ENCODE measurements around the gene GSTA4.

The GSTA4 gene

DNA sequence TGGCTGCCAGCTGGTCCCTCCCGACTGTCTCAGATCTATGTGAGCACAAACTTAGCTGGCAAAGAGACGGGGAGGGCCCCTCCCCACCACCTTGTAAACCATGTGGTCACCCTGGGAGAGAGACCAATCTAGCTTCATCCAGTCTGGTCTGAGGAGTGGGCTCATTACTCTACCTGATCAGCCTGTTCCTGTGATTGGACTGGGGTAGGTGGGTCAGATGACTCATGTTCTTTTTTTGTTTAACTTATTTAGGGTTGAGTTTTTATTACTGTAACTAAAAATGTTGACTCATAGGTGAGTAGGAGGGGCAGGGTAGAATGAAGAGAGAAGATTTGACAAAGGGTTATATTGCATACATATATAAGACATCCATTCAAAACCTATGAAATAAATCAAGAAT is 4.7 kb downstream of the GSTA4 start:
- TF ChIP-seq, protein P1, sequence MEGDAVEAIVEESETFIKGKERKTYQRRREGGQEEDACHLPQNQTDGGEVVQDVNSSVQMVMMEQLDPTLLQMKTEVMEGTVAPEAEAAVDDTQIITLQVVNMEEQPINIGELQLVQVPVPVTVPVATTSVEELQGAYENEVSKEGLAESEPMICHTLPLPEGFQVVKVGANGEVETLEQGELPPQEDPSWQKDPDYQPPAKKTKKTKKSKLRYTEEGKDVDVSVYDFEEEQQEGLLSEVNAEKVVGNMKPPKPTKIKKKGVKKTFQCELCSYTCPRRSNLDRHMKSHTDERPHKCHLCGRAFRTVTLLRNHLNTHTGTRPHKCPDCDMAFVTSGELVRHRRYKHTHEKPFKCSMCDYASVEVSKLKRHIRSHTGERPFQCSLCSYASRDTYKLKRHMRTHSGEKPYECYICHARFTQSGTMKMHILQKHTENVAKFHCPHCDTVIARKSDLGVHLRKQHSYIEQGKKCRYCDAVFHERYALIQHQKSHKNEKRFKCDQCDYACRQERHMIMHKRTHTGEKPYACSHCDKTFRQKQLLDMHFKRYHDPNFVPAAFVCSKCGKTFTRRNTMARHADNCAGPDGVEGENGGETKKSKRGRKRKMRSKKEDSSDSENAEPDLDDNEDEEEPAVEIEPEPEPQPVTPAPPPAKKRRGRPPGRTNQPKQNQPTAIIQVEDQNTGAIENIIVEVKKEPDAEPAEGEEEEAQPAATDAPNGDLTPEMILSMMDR (IDR thresholded peaks at IDR 0.05; ENCODE audit: low read depth, low read length) = no peak
- DNase-seq (ENCODE audit: extremely low read depth, low read depth) = no peak

DNA sequence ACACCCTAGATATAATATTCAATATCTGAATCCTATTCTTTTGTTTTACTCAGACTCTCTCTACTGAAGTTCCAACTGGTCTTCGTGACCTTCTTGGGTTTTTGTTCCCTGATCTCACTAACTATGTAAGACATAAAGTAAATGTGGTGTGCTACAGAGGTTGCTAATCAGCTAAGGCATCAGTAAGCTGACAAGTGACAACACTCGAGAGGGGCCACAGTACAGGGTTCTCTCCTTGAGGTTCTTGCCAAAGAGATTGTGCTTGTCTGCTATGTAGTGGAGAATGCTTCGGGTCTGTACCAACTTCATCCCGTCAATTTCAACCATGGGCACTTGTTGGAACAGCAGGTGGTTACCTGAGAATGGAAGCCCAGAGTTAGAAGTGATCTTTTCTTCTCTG is 9.9 kb downstream of the GSTA4 start:
- DNase-seq (ENCODE audit: extremely low read depth, low read depth) = no peak
- TF ChIP-seq, protein P1 (IDR thresholded peaks at IDR 0.05; ENCODE audit: low read depth, low read length) = no peak

DNA sequence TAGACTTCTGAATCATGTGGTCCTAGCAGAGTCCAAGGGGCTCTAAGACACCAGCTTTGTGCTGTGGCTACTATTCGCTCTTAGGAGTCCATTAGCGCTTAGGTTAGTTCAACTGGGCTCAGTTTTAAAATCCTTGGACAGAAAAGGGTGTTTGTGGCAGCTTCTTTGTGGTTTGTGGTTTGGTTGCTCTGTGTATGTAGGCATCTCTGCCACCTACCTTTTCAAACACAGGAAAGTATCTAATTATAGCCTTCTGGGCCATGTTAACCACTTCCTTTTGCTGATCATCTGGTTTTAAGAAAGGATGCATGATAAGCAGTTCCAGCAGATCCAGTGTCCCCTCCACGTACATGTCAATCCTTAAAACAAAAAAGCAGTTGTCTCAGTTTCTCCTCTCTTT is 10.8 kb downstream of the GSTA4 start:
- DNase-seq (ENCODE audit: extremely low read depth, low read depth) = no peak
- TF ChIP-seq, protein P1 (IDR thresholded peaks at IDR 0.05; ENCODE audit: low read depth, low read length) = no peak

DNA sequence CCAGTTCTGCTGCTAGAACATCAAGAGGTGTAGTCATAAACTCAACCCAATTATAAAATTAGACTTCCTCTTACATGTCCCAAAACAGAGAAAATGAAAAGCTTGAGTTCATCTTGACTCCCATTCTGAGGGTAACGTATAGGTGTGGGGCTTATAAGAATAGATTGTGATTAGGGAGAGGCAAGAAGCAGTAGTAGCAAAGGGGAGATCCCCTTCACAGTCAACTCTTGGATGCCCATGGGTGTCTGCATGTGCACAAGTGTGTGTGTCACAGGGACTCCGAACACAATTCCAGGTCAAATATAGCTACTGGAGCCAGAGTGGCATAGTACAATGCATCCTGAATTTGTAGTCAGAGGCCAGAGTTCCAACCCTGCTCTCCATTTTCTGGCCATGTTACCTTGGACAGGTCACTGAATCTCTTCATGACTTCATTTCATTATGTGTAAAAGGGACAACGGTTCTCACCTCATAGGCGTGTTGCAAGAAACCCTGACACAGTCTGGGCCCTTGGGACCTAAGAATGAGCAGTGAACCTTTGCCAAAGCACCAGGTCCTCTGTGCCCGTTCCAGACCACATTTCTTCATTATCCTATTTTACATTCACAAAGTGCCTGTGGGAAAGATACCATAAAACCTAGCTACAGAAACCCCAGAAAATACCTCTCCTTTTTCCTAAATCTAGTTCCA is 11.8 kb downstream of the GSTA4 start:
- TF ChIP-seq, protein P1 (IDR thresholded peaks at IDR 0.05; ENCODE audit: low read depth, low read length) = no peak
- no peak for DNase-seq (ENCODE audit: extremely low read depth, low read depth)

DNA sequence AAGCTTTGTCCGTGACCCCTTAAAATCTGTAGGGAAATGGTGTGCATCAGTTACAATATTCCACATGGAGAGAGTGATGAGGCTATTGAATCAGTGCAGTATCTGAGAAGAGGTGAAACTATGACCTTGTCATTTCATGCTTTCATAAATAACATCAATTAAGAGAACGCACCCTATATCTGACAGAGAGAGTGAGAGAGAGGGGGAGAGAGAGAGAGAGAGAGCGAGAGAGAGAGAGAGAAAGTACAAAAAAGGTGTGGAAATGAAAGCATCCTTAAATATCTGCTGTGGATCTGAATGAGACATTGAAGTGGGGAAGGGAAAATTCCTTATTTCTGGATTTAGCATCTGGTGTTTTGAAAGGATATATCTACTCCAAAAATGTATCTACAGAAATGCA is 12.4 kb downstream of the GSTA4 start:
- TF ChIP-seq, protein P1 (IDR thresholded peaks at IDR 0.05; ENCODE audit: low read depth, low read length) = no peak
- no peak for DNase-seq (ENCODE audit: extremely low read depth, low read depth)

DNA sequence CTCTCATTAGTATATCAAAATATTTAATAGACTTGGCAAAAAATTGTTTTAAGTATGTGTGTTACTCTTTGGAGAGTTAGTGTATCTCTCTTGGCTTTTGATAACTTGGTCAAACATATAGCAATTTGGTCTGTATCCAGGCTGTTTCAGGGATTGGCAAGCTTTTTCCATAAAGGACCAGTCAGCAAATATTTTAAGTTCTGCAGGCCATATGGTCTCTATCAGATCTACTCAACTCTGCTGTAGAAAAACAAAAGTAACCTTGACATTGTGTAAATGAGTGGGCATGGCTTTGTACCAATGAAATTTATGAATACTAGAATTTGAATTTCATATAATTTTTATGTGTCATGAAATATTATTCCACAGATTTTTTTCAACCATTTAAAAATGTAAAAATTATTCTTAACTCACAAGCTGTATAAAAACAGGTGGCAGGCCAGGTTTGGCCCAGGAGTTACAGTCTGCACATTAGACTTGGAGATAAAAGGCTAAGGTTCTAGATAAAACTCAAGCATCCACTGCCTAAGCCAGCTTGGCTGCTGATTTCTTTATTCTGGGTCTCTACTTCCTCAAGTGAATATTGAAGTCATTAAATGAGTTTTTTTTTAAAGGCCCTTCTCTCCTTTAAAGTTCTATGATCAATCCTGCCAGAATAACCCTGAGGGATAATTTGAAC is 13.7 kb downstream of the GSTA4 start:
- TF ChIP-seq, protein P1 (IDR thresholded peaks at IDR 0.05; ENCODE audit: low read depth, low read length) = no peak
- DNase-seq (ENCODE audit: extremely low read depth, low read depth) = no peak

DNA sequence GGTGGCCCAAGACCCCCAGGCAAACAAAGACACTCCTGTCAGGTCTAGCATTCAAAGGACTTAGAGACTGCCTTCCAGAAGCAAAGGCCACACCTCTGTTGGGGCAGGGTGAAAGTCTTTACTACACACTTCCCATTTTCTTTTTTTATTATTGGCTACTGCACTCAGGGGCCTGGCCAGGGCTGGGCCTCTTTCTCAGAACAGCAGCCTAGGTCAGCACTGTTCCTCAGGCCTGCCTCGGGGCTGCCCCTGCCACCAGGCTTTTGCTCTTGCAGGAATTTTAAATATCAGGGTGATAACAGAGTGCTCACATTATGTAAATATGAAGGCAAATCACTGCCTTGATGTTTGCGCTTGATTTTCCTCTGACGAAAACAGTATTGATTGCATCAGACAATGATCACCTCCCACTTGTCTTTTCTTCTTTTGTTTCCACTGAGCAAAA is 18.5 kb downstream of the GSTA4 start:
- DNase-seq (ENCODE audit: extremely low read depth, low read depth) = no peak
- TF ChIP-seq, protein P1 (IDR thresholded peaks at IDR 0.05; ENCODE audit: low read depth, low read length) = no peak
